B cell (primary cell): Measurements from ENCODE around the gene CAPZA1. TPM values are rescaled to one million over a fixed set of nuclear protein-coding genes. Genes with fewer than 3 reads are reported as not detected.
A peak's percentile ranks its signal among the peaks of the same experiment; 100 is the strongest.

Experiments
- ATAC-seq: fragments of 200-7000 bp; cut with Tn5 transposase; one replicate; pipeline ENCODE4 v1.10.0; 2021; ENCODE audit warnings: low read depth, mild to moderate bottlenecking, moderate number of reproducible peaks, moderate library complexity
- CTCF ChIA-PET: fragments of 350-600 bp; sonication (Branson Sonifier 250); formaldehyde crosslinking; loops from one replicate; lab custom pipeline; 2021; ENCODE audit warnings: antibody characterized with exemption, inconsistent platforms; lab: Charles Lee
- POLR2A ChIA-PET: fragments of 350-600 bp; sonication (Branson Sonifier 250); formaldehyde crosslinking; loops from one replicate; lab custom pipeline; 2021; ENCODE audit warnings: antibody characterized with exemption; lab: Charles Lee
- DNase-seq: peaks from one replicate; pipeline ENCODE4 v3.0.0; 2013
- H2AFZ ChIP-seq: 2 replicates; pipeline ENCODE4 v1.6.1; 2012; ENCODE audit warnings: mild to moderate bottlenecking, low read depth, low read length; ENCODE audit not compliant: insufficient read depth, poor library complexity, severe bottlenecking
- H3K27ac ChIP-seq, 2 donors: 1 replicate in 1 of 2; 2 replicates in 1 of 2; pipeline ENCODE4 v1.5.1; 2012 to 2013; ENCODE audit warnings: low read length in 2 of 2, mild to moderate bottlenecking in 2 of 2, moderate library complexity in 1 of 2
- H3K27me3 ChIP-seq, 4 experiments: fragments of 200-600 bp in 1 of 4; sonication (generic) in 1 of 4; replicated peaks in 1 of 4; 1 replicate in 2 of 4; 2 replicates in 2 of 4; pipeline versions ENCODE4 v1.6.1 to v1.7.0; 2013 to 2016; ENCODE audit warnings: low read length in 3 of 4, mild to moderate bottlenecking in 2 of 4, mixed read lengths in 1 of 4, moderate library complexity in 1 of 4; ENCODE audit not compliant: insufficient read depth in 4 of 4, control insufficient read depth in 3 of 4; ENCODE audit errors: control extremely low read depth in 1 of 4
- H3K36me3 ChIP-seq, 2 experiments: replicated peaks in 1 of 2; 1 replicate in 1 of 2; 2 replicates in 1 of 2; pipeline versions ENCODE4 v1.6.1 to v1.7.1; 2013; ENCODE audit warnings: low read length in 1 of 2; ENCODE audit not compliant: insufficient read depth in 2 of 2, control insufficient read depth in 1 of 2; ENCODE audit errors: control extremely low read depth in 1 of 2, extremely low read depth in 1 of 2
- H3K4me1 ChIP-seq, 2 donors: fragments of 200-600 bp in 1 of 2; sonication (generic) in 1 of 2; 1 replicate in 1 of 2; 2 replicates in 1 of 2; pipeline versions ENCODE4 v1.5.1 to v1.6.1; 2013 to 2017; ENCODE audit warnings: low read length in 2 of 2; ENCODE audit not compliant: control insufficient read depth in 2 of 2, insufficient read depth in 2 of 2
- H3K4me2 ChIP-seq: replicated peaks from 2 replicates; pipeline ENCODE3; 2012; ENCODE audit warnings: mild to moderate bottlenecking, low read depth, low read length; ENCODE audit not compliant: poor library complexity, severe bottlenecking
- H3K4me3 ChIP-seq, 5 experiments: fragments of 200-600 bp in 1 of 5; sonication (generic) in 1 of 5; 1 replicate in 3 of 5; 2 replicates in 2 of 5; pipeline versions ENCODE4 v1.5.1 to v1.7.0; 2011 to 2016; ENCODE audit warnings: low read length in 4 of 5, mild to moderate bottlenecking in 4 of 5, low read depth in 2 of 5, control low read depth in 1 of 5, moderate library complexity in 1 of 5; ENCODE audit not compliant: insufficient read depth in 1 of 5; ENCODE audit errors: control extremely low read depth in 1 of 5, extremely low read depth in 1 of 5
- H3K79me2 ChIP-seq: fragments of 200-600 bp; sonication (generic); one replicate; pipeline ENCODE4 v1.6.0; 2016; ENCODE audit warnings: low read length; ENCODE audit not compliant: control insufficient read depth, insufficient read depth
- H3K9ac ChIP-seq: fragments of 200-600 bp; sonication (generic); 2 replicates; pipeline ENCODE4 v1.6.1; 2017; ENCODE audit warnings: mild to moderate bottlenecking, low read length, moderate library complexity
- H3K9me3 ChIP-seq, 3 donors: one replicate each; pipeline versions ENCODE4 v1.6.1 to v1.7.1; 2013; ENCODE audit warnings: low read length in 2 of 3; ENCODE audit not compliant: control insufficient read depth in 2 of 3, insufficient read depth in 1 of 3; ENCODE audit errors: control extremely low read depth in 1 of 3
- H4K20me1 ChIP-seq: 2 replicates; pipeline ENCODE4 v1.6.0; 2012; ENCODE audit warnings: mild to moderate bottlenecking, low read length; ENCODE audit not compliant: insufficient read depth, control insufficient read depth, poor library complexity, severe bottlenecking
- H3K27ac Mint-ChIP-seq: one replicate; pipeline ENCODE4 v1.8.0; 2021; ENCODE audit warnings: mixed read lengths
- H3K27me3 Mint-ChIP-seq: one replicate; pipeline ENCODE4 v1.8.0; 2021; ENCODE audit warnings: mixed read lengths
- H3K4me1 Mint-ChIP-seq: one replicate; pipeline ENCODE4 v1.8.0; 2021; ENCODE audit warnings: mixed read lengths
- H3K4me3 Mint-ChIP-seq: one replicate; pipeline ENCODE4 v1.8.0; 2021; ENCODE audit warnings: mixed read lengths
- H3K9me3 Mint-ChIP-seq: one replicate; pipeline ENCODE4 v1.8.0; 2022; ENCODE audit warnings: mixed read lengths; ENCODE audit not compliant: insufficient read depth
- EZH2 ChIP-seq: IDR thresholded peaks from 2 replicates; pipeline ENCODE4 v1.6.1; 2012; ENCODE audit warnings: borderline replicate concordance, low read depth, mild to moderate bottlenecking, moderate library complexity, low read length; ENCODE audit not compliant: insufficient read depth, poor library complexity, severe bottlenecking
- WGBS: methylation state at CpG from one replicate; pipeline ENCODE4 v1.1.5; 2013; ENCODE audit warnings: missing lambda C conversion rate; ENCODE audit not compliant: insufficient coverage; 5-methylcytosine and 5-hydroxymethylcytosine counted together
- intact Hi-C: fragments of 100-400 bp; cut with micrococcal nuclease; formaldehyde crosslinking; loops from one replicate; pipeline ENCODE4 v1.10.0; 2022
- polyA plus RNA-seq: library from polyadenylated mRNA; depleted of rRNA; stranded (reverse); fragments of >200 nt; gene quantifications from 2 replicates; pipeline ENCODE4 v1.2.3, GENCODE V29; 2012
- total RNA-seq, 2 donors: library from RNA; stranded (reverse); fragments of 120-200 nt in 1 of 2; gene quantifications; 1 replicate in 1 of 2; 2 replicates in 1 of 2; pipeline versions ENCODE4 v1.2.3 to v1.2.4, GENCODE V29; 2013 to 2022
- TF ChIP-seq, protein P1 (sequence below): fragments of 200-600 bp; IDR thresholded peaks from one replicate; pipeline ENCODE4 v1.8.0; 2022; ENCODE audit warnings: antibody characterized with exemption, mild to moderate bottlenecking

Gene CAPZA1
- total and polyA plus RNA-seq, 2 donors (not counting 1 experiment from before 2014, with no cell fraction given) = 52.2 to 172 TPM

DNA sequence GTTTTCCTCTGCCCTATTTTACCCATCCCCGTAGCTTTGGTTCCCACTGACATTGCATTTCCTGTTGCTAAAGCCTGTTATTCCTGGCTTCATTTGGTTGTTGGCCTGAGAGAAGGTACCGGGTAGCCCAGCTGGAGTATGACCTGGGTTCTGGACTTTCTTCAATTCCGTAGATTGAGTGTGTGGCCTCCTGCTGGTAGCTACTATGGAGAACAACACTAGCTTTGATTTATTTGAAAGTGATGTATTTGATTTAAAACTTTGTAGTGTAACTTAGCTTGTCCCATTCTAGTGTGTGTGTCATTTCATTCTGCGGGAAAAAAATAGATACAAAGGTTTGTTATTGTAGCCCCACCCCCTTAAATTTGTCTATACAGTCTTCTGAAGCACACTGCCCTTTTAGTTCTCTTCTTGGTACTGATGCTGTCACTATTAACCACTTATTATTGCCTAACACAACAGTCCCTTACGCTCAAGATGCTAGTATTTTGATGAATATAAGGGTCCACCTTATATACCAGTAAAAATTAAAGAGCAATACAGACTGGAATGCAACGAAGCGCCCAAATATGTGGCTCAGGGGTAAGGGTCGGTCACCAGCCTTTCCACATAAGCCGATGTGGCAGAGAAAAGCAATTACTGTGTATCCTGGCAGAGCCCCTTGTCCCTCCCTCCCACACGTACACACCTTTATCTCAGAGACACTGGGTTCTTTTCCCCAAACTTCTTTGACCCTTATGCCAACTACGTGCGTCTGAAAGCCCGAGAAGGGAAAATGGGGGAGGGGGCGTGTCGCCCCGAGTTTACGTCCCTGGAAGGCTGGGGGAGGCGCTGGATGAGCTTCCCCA is 54.2 kb downstream of the CAPZA1 start:
- peak overlapping the region; percentile 94 for H3K4me3 Mint-ChIP-seq
- no peaks in the 10 kb centered on the region for H3K27me3 Mint-ChIP-seq
- H3K4me3 ChIP-seq = peak overlapping the region; percentile 23 to 86 (median 80)
- H3K79me2 ChIP-seq = peaks cover 13% of the 10 kb centered on the region
- H3K4me1 Mint-ChIP-seq = peaks cover 34% of the 10 kb centered on the region
- peak overlapping the region; percentile 98 for H3K4me2 ChIP-seq
- no peaks in the 10 kb centered on the region for H3K9me3 Mint-ChIP-seq
- H4K20me1 ChIP-seq = no peaks in the 10 kb centered on the region
- H3K27ac ChIP-seq = peak overlapping the region; percentile 26 to 76
- peaks cover 25 to 30% of the 10 kb centered on the region in 2 donors for H3K4me1 ChIP-seq
- no peaks in the 10 kb centered on the region for H3K27me3 ChIP-seq
- peak; percentile 2 for ATAC-seq
- ChIA-PET CTCF (interaction anchor here (0.9 to 7.0 kb wide), 16 partner anchors 10 to 283 kb away, joined by 3 to 62 read pairs (median 6); partner anchors contain the start of genes CAPZA1, PPM1J, RHOC and ST7L), POLR2A (interaction anchor here (1.2 to 1.7 kb wide), 4 partner anchors 30 to 56 kb away, joined by 3 to 6 read pairs (median 4); partner anchors contain the start of gene PPM1J)
- TF ChIP-seq, protein P1, sequence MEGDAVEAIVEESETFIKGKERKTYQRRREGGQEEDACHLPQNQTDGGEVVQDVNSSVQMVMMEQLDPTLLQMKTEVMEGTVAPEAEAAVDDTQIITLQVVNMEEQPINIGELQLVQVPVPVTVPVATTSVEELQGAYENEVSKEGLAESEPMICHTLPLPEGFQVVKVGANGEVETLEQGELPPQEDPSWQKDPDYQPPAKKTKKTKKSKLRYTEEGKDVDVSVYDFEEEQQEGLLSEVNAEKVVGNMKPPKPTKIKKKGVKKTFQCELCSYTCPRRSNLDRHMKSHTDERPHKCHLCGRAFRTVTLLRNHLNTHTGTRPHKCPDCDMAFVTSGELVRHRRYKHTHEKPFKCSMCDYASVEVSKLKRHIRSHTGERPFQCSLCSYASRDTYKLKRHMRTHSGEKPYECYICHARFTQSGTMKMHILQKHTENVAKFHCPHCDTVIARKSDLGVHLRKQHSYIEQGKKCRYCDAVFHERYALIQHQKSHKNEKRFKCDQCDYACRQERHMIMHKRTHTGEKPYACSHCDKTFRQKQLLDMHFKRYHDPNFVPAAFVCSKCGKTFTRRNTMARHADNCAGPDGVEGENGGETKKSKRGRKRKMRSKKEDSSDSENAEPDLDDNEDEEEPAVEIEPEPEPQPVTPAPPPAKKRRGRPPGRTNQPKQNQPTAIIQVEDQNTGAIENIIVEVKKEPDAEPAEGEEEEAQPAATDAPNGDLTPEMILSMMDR = peak; percentile 53
- no peak for TF ChIP-seq EZH2
- H3K9ac ChIP-seq = peak overlapping the region; percentile 86
- 9% methylated on average over 14 of the region's 18 CpGs for WGBS
- H3K36me3 ChIP-seq = peaks cover 7 to 36% of the 10 kb centered on the region in 2 experiments
- peak overlapping the region; percentile 87 for H2AFZ ChIP-seq
- intact Hi-C loops = loop anchor here (1.0 to 10.0 kb wide), 6 partner anchors 27 to 279 kb away; partner anchors contain the start of genes CTTNBP2NL, PPM1J and WNT2B
- no peaks in the 10 kb centered on the region for H3K9me3 ChIP-seq
- peak; percentile 56 for DNase-seq
- peak overlapping the region; percentile 92 for H3K27ac Mint-ChIP-seq
